Fibroblast of peridontal ligament (primary cell): ENCODE results near the gene SURF4.
"Not testable (repeated sequence)": the region's sequence is repeated elsewhere in the genome, so short reads cannot be mapped to it uniquely, and the experiment has no call there.

Experiments used
- DNase-seq: peaks from one replicate; pipeline ENCODE4 v3.0.0-alpha.2; 2010; ENCODE audit errors: extremely low read depth

SURF4 gene

DNA sequence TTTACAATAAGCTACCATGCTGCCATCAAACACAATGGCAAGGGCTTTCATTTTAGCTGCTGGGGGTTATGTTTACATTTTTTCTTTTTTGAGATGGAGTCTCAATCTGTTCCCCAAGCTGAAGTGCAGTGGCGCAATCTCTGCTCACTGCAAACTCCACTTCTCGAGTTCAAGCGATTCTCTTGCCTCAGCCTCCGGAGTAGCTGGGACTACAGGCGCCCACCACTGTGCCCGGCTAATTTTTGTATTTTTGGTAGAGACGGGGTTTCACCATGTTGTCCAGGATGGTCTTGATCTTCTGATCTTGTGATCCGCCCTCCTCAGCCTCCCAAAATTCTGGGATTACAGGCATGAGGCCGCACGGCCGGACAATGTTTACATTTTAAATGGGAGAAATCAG, 41.0 kb downstream of the SURF4 start:
- DNase-seq = not testable (repeated sequence)

DNA sequence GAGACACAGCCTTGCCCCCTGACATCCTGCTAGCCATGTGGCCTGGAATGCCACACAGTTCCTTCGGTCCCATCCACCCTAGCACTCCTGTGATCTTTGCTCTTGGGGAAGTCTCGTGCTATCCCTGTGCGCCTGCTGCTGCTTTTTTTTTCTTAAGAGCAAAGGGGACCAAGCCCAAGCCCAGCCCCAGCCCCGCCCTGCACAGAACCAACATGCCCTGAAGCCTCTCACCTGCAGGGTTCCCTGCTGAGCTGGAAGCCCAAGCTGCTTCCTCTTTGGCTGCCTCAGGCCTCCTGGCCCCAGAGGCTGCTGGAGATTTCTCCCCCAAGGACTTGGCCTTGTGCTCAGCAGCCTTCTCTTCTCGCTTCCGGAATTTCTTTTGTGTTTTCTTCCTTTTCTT, 41.7 kb downstream of the SURF4 start:
- DNase-seq = no peak

DNA sequence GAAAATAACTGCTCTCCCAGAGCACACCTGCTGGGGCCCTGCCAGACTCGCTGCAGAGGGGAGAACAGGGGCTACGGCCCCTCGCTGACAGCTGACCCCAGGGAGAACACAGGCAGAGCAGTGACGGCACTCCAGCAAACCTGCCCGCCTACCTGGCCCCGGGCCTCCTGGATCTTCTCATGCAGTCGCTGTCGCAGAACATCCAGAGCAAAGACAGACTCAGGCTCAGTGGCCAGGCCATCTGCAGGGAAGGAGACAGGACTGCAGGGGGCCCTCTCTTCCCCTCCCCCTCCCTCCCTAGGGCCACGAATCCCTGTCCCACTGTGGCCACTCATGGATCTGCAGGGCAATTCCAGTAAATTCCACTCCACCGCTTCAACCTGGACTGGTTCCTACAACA, 42.3 kb downstream of the SURF4 start:
- no peak for DNase-seq

DNA sequence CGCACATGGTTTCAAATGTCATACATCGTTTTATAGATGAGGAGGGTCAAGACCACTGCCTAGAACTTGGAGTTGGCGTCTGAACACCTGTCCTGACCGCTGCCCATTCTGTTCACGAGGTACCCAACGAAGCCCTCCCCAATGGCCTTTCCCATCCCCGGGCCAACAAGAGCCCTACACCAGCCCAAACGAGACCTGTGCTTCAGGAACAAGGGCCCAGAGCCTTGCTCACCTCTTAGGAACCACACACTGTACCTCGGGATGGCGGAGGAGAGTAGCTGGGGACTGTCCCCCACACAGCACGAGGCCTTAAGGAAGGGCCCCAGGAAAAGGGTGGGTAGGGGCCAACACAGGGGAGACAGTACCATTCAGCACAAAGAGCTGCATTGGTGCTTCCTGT, 42.8 kb downstream of the SURF4 start:
- DNase-seq = no peak

DNA sequence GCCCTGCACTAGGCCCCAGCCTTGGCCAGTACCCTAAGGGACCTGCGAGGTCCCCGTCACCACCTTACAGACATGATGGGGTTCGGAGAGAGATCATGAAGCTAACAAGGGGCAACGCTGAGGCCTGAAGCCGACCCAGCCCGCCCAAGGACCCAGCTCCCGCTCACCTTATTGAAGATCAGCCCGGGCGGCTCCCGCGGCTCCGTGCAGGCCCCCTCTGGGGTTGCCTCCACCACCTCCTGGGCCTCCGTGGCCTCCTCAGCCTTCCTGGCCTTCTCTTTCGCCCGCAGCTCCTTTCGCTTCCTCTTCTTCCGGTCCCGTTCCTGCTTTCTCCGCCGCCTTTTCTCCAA, 43.5 kb downstream of the SURF4 start:
- DNase-seq = no peak

DNA sequence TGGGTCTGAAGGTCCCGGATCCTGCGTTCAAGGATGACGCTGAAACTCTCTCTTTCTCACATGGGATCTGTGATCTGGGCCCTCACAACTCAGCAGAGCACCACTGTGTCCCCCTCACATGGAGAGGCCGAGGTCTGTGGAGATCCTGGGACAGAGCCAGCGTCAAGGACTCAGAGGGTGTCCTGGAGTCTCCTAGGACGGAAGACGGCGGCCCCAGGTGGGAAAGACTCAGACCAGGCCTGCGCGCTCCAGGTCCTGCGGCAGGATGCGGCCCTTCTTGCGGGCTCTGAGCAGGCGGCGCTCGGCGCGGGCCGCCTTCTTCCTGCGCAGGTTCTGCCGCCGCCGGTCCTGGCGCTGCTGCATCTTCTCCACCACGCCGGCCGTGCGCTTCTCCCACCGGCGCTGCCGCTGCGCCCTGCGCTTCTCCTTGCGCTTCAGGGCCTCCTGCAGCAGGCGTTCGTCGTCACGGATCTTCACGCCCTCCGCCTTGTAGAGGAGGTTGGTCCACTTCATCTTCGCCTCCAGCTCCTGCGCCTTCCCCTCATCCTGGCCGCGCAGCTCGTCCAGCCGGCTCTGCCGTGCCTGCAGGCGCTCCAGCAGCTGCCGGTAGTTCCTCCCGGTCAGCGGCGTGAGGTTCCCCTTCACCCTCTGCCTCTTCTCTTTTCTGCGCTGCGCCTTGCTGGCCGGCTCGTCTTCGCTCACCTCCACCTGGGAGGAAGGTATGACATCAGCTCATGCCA, 44.0 kb downstream of the SURF4 start:
- DNase-seq = no peak

DNA sequence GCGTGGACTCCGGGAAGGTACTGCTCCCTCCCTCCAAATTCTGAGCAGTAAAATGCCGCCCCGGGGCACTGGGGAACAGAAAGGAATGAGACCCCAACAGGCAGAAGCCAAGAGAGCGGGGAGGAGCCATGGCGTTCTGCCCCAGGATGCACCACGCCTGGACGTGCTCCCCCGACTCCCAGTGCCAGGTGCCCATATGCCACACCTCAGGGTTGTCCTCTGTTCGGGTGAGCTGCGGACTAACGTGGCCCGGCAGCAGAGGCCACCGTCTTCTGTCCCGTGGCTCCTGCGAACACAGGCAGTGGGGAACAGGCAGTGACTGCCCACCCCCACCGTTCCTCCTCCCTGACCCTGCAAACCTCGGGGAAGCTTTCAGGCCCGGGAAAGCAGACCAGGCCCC, 44.6 kb downstream of the SURF4 start:
- DNase-seq = no peak

DNA sequence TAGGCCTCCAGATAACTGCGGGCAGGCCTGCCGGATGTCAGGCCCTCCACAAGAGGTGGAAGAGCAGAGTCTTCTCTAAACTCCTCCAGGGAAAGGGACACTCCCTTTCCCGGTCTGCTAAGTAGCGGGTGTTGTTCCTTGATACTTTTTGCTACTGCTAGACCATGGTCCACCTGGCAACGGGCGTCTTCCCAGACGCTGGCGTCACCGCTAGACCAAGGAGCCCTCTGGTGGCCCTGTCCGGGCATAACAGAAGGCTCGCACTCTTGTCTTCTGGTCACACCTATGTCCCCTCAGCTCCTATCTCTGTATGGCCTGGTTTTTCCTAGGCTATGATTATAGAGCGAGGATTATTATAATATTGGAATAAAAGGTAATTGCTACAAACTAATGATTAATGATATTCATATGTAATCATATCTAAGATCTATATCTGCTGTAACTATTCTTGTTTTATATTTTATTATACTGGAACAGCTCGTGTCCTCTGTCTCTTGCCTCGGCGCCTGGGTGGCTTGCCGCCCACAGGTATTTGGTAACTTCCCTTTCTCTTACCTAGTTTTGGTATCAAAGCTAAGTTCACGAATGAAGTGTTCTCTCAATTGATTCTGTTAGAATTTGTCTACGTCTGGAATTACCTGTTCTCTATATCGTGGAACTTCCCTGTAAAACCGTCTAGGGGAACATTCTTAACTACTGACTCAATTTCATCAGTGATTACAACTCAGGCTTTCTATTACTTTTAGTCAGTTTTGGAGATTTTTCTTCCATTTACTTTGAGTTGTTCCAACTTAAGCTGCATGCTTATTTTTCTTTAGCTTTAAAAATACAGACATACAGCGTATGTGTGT, 46.3 kb downstream of the SURF4 start:
- not testable (repeated sequence) for DNase-seq

DNA sequence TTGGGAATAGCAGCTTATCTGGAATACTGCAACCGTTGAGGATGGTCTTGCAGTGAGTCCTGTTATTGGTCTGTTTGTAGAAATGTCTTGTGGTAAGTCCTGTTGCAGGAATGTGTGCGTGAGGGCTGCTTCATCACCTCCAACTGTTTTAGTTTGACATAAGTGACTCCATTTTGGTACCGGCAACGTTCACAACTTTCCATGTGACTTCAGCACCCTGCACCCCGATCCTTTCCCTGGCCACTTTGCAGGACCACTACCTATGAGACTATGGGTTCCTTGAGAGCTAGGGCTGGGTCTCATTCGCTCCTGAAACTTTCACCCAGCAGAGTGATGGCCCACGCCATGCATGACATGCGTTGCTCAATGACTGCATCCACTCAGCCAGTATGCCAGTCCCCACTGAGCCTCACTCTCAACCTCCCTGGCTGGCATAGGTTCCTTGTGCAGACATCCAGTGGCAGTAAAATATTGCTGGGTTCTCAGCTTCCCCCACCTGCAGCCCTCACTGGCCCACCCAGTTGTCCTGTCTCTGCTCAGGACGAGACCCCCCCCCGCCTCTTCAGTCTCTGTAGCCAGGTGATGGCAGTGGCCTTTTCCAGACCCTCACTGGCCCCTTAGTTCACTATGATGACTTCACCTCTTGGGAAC, 47.9 kb downstream of the SURF4 start:
- no peak for DNase-seq

DNA sequence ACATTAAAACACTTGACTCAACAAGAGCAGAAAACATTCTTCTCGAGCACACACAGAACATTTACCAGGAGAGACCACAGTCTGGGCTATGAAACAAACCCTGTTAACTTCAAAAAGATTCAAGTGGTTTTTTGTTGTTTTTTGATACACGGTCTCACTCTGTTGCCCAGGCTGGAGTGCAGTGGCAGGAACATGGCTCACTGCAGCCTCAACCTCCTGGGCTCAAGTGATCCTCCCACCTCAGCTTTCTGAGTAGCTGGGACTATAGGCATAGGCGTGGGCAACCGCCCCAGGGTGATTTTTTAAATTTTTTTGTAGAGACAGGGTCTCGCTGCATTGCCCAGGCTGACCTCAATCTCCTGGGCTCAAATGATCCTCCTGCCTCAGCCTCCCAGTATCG, 48.8 kb downstream of the SURF4 start:
- DNase-seq = not testable (repeated sequence)

DNA sequence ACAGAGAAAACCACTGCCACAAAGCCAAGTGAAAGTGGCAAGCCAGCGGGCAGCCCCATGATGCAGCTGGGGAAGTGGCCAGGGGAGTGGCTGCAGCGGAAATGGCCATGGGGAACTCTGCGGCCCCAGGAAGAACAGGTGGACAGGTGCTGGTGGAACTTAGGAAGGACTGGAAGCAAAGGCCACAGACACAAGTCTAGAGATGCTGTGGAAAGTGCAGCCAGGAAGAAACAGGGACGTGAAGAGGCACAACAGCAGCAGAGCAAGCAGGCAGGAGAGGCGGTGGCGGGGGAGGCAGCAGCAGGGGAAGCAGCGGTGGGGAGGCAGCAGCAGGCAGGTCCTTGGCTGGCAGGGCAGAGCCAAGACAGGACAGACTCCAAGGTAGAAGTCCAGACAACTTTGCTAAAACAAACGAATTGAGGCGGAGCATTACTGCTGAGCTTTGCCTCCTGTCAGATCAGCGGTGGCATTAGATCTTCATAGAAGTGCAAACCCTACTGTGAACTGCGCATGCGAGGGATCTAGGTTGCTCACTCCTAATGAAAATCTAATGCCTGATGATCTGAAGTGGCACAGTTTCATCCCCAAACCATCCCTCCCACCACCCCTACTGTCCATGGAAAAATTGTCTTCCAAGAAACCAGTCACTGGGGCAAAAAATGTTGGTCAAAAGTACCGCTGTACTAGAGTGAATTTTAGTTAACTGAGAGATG, 51.7 kb downstream of the SURF4 start:
- no peak for DNase-seq

DNA sequence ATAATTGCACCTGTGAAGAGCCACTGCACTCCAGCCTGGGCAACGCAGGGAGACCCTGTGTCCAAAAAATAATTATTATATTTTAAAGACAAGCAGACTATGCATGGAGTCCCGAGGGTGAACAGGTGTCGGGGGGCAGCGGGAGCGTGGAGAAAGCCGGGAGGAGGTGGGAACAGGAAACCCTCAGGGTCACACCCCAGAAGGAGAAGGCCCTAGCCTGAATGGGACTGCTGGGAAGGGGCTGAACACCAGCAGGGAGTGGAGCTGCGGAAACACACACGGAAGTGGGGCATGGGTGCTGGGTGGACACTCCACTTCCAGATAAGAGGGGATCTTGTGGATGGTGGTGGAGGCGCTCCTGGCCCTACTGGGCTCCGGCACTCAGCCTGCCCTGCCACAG, 52.6 kb downstream of the SURF4 start:
- DNase-seq = no peak

DNA sequence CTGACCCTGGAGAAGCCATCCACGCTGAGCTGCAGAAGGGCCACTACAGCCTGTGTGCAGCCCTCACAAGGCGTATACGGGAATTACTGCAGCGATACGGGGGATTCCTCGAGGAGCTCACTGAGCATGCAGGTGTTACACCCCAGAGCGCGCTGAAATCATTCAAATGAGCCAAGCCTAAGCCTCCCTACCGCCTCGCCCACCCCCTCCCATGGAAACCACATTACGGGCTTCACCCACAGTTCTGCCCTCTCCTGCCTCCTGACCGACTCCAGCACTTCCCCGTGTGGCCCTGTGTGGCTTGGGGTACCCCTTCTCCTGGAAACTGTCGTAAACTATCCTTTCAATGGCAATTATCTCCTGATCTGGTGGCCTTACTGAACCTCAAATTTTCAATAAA, 53.2 kb downstream of the SURF4 start:
- no peak for DNase-seq

DNA sequence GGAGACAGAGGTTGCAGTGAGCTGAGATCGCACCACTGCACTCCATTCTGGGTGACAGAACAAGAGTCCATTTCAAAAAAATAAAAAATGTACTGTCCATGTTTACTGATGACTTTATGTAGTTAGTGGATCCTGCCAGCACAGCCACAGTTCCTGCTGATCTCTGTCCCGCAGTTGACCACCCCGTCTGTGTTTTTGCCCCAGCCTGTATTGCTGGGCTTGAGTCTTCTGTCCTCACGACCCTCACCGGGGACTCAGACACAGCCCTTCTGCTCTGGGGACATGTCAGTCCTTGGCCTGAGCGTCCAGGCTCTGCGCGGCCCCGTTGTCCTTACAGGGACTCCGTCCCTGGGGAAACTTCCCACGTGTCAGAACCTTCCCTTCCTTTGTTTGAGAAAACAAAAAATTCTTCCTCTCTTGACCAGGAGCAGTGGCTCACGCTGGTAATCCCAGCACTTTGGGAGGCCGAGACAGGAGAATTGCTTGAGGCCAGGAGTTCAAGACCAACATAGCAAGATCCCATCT, 54.4 kb downstream of the SURF4 start:
- DNase-seq = no peak

DNA sequence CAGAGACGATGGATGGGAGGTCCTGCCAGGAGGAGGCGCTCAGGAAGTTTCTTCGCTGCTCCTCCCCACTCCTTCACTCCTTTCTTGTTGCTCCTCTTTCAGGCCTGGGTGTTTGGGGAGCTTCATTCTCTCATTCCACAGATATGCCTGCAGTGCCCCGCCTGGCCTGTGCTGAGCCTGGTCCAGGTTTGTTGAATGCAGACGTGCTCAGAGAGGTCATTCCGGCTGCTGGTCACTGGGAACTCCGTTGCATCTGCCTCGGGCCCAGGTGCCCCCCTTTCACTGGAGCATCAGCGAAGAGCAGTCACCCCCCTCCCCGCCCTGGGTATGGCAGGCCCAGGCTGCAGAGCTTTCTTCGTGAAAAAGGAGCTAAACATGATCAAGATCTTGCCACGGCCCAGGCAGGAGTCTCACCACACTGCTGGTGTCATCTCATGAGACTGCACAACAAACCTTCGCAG, 55.4 kb downstream of the SURF4 start:
- no peak for DNase-seq

DNA sequence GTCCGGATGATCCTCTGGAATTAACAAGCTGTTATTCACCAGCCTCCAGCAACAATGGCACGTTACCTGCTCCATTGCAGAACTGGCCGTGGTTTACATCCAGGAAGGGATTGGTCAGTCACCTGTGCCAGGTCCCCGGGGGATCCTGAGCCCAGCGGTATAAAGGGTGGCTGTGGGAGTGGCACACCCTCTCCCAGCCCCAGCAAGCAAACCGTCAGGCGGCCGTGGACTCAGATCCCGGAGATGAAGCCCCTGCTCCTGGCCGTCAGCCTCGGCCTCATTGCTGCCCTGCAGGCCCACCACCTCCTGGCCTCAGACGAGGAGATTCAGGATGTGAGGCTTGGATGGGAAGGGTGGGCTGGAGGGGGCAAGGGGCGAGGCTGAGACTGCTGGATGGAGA, 58.3 kb downstream of the SURF4 start:
- not testable (repeated sequence) for DNase-seq

DNA sequence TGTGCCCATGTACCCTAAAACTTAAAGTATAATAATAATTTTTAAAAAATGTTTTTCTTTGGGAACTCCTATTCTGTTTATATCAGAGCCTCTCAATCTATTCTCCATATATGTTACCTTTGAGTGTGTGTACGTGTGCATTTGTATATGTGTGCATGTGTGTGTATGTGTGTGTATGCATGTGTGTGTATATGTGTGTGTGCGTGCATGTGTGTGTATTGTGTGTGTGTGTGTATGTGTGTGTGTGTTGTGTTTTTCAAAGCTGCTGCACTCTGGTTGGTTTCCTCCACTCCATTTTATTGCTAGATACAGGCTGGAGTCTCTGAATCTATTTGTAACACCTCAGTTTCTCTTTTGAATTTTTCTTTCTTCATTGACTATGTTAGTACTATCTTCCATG, 59.9 kb downstream of the SURF4 start:
- no peak for DNase-seq
